ENCODE results near the gene LSAMP. TPM values are rescaled to one million over a fixed set of nuclear protein-coding genes. Genes with fewer than 3 reads are reported as not detected.

Gene LSAMP
- total and polyA plus RNA-seq, 9 of the 15 experiments (the other 6 are each of a cell fraction or from before 2014, with no cell fraction given): 0.09 to 0.11 TPM; not detected in 7

DNA sequence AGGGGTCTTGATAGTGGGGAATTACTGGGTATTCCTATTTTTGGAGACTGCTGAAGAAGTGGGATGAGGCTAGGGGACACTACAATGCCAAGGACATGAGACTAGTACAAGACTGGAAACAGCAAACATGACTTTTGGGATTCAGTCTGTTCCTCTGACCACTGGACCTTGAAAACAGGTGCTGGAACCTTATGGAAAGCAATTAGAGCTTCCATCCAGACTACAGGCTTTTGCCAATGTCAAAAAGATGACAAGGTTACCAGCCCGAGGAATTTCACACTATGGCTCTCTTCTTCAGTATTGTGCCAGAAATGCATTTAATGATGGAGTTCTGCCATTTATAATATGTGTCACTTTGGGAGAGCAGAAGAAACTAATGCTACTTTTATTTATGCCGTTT is 539.4 kb downstream of the LSAMP start (continued):
- TF ChIP-seq, protein P1, sequence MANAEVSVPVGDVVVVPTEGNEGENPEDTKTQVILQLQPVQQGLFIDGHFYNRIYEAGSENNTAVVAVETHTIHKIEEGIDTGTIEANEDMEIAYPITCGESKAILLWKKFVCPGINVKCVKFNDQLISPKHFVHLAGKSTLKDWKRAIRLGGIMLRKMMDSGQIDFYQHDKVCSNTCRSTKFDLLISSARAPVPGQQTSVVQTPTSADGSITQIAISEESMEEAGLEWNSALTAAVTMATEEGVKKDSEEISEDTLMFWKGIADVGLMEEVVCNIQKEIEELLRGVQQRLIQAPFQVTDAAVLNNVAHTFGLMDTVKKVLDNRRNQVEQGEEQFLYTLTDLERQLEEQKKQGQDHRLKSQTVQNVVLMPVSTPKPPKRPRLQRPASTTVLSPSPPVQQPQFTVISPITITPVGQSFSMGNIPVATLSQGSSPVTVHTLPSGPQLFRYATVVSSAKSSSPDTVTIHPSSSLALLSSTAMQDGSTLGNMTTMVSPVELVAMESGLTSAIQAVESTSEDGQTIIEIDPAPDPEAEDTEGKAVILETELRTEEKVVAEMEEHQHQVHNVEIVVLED (CRISPR knock-in tag; IDR thresholded peaks at IDR 0.05): no peak
- TF ChIP-seq RCOR1 (IDR thresholded peaks at IDR 0.05; ENCODE audit: borderline replicate concordance in 1 of 2, low read depth in 2 of 2, low read length in 2 of 2): no peak

GRCh38 chr3:115903843-115904242 is 541.4 kb downstream of the LSAMP start:
- Histone ChIP-seq H3K27ac (ENCODE audit: extremely low read depth, low read depth, low read length) (no peak overlapping the region), H3K9ac (ENCODE audit: insufficient read depth in 1 of 2, low read depth in 2 of 2, low read length in 2 of 2) (no peak overlapping the region), H3K27me3 (ENCODE audit: control insufficient read depth in 2 of 2, insufficient read depth in 2 of 2, low read length in 2 of 2) (no peaks in the 10 kb centered on the region), H3K4me1 (replicated peaks in 1 of 2; ENCODE audit: control insufficient read depth in 2 of 2, insufficient read depth in 2 of 2, low read length in 2 of 2) (no peaks in the 10 kb centered on the region), H4K20me1 (replicated peaks; ENCODE audit: control insufficient read depth, insufficient read depth, low read length) (no peaks in the 10 kb centered on the region), H3K9me1 (ENCODE audit: control insufficient read depth, insufficient read depth, low read length) (no peaks in the 10 kb centered on the region), H3K9me3 (replicated peaks; ENCODE audit: control insufficient read depth, insufficient read depth, low read depth, low read length) (no peaks in the 10 kb centered on the region), H3K4me3 (no peak overlapping the region), H3K79me2 (ENCODE audit: control insufficient read depth, insufficient read depth, low read length) (no peaks in the 10 kb centered on the region), H3K4me2 (ENCODE audit: insufficient read depth, low read length) (no peak overlapping the region), H2AFZ (ENCODE audit: low read depth, low read length) (no peak overlapping the region), H3K36me3 (ENCODE audit: control insufficient read depth, insufficient read depth, low read length) (no peaks in the 10 kb centered on the region)
- ATAC-seq: no peak
- BruUV-seq (replicated peaks): no TSS peak
- 0% methylated on average over 2 of the region's 2 CpGs for WGBS (ENCODE audit: insufficient coverage, low coverage, missing lambda C conversion rate)
- no peak for DNase-seq (ENCODE audit: extremely low read depth in 1 of 4, low spot score in 3 of 4)
- in situ Hi-C loops (cut with MboI): no loop called here
- POLR2A ChIA-PET: no interaction called here
- FAIRE-seq: no peak
- intact Hi-C loops (cut with micrococcal nuclease): no loop called here
- CTCF ChIA-PET (ENCODE audit: low intra/inter-chr PET ratio): no interaction called here
- no peak for TF ChIP-seq SMC3 (conservative IDR thresholded peaks at IDR 0.05; ENCODE audit: insufficient read depth, low read depth, low read length)
- TF ChIP-seq PRDM10 (IDR thresholded peaks at IDR 0.05; ENCODE audit: partially characterized antibody): no peak
- no peak for TF ChIP-seq CGGBP1 (CRISPR knock-in tag; IDR thresholded peaks at IDR 0.05)
- TF ChIP-seq TARDBP (IDR thresholded peaks at IDR 0.05): no peak
- TF ChIP-seq, protein P2, sequence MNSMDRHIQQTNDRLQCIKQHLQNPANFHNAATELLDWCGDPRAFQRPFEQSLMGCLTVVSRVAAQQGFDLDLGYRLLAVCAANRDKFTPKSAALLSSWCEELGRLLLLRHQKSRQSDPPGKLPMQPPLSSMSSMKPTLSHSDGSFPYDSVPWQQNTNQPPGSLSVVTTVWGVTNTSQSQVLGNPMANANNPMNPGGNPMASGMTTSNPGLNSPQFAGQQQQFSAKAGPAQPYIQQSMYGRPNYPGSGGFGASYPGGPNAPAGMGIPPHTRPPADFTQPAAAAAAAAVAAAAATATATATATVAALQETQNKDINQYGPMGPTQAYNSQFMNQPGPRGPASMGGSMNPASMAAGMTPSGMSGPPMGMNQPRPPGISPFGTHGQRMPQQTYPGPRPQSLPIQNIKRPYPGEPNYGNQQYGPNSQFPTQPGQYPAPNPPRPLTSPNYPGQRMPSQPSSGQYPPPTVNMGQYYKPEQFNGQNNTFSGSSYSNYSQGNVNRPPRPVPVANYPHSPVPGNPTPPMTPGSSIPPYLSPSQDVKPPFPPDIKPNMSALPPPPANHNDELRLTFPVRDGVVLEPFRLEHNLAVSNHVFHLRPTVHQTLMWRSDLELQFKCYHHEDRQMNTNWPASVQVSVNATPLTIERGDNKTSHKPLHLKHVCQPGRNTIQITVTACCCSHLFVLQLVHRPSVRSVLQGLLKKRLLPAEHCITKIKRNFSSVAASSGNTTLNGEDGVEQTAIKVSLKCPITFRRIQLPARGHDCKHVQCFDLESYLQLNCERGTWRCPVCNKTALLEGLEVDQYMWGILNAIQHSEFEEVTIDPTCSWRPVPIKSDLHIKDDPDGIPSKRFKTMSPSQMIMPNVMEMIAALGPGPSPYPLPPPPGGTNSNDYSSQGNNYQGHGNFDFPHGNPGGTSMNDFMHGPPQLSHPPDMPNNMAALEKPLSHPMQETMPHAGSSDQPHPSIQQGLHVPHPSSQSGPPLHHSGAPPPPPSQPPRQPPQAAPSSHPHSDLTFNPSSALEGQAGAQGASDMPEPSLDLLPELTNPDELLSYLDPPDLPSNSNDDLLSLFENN (IDR thresholded peaks at IDR 0.05; ENCODE audit: low read depth in 2 of 2, low read length in 2 of 2): no peak
- TF ChIP-seq ZNF354B (CRISPR knock-in tag; IDR thresholded peaks at IDR 0.05): no peak
- TF ChIP-seq ZNF431 (CRISPR knock-in tag; IDR thresholded peaks at IDR 0.05): no peak
- TF ChIP-seq TRIM24 (IDR thresholded peaks at IDR 0.05): no peak
- no peak for TF ChIP-seq HLTF (IDR thresholded peaks at IDR 0.05)
- no peak for TF ChIP-seq ZSCAN32 (CRISPR knock-in tag; IDR thresholded peaks at IDR 0.05)
- no peak for TF ChIP-seq LARP7 (IDR thresholded peaks at IDR 0.05)
- no peak for TF ChIP-seq POU5F1 (IDR thresholded peaks at IDR 0.05; ENCODE audit: borderline replicate concordance, low read depth, low read length, partially characterized antibody)
